AG09319 (cell line): Measurements from ENCODE around the gene WNK2.

Source experiments
- DNase-seq: peaks from one replicate; pipeline ENCODE4 v3.0.0-alpha.2; 2010; ENCODE audit warnings: low read depth; ENCODE audit errors: extremely low read depth
- TF ChIP-seq, protein P1 (sequence below): IDR thresholded peaks from 2 replicates; pipeline ENCODE4 v1.5.1; 2011; ENCODE audit warnings: low read depth, mild to moderate bottlenecking, inconsistent platforms, low read length, moderate library complexity

The WNK2 gene

DNA sequence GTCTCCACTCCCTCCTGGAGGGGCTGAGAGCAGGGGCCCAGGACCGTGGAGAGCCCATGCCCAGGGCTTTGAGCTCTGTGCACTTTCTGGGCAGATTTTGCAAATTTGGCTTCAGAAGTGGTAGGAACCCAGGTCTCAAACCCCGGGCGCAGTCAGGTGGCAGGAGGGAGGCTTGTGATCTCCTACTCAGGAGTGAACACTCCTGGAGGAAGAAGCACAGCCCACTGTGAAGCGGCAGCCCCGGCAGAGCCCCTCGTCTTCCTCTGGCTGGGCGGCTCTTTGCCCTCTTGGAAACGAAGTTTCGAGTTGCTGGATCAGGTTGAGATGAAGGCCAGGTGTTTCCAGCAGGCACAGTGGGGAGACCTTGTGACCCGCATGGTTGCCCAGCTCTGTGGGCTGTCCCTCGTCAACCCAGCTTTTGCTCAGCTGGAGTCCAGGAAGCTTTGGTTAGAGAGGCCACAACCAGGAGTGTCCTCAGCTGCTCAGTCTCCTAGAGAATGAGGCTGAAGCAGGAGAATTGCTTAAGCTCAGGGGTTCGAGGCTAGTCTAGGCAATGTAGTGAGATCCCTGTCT, 48.5 kb downstream of the WNK2 start:
- TF ChIP-seq, protein P1, sequence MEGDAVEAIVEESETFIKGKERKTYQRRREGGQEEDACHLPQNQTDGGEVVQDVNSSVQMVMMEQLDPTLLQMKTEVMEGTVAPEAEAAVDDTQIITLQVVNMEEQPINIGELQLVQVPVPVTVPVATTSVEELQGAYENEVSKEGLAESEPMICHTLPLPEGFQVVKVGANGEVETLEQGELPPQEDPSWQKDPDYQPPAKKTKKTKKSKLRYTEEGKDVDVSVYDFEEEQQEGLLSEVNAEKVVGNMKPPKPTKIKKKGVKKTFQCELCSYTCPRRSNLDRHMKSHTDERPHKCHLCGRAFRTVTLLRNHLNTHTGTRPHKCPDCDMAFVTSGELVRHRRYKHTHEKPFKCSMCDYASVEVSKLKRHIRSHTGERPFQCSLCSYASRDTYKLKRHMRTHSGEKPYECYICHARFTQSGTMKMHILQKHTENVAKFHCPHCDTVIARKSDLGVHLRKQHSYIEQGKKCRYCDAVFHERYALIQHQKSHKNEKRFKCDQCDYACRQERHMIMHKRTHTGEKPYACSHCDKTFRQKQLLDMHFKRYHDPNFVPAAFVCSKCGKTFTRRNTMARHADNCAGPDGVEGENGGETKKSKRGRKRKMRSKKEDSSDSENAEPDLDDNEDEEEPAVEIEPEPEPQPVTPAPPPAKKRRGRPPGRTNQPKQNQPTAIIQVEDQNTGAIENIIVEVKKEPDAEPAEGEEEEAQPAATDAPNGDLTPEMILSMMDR: no peak
- no peak for DNase-seq

DNA sequence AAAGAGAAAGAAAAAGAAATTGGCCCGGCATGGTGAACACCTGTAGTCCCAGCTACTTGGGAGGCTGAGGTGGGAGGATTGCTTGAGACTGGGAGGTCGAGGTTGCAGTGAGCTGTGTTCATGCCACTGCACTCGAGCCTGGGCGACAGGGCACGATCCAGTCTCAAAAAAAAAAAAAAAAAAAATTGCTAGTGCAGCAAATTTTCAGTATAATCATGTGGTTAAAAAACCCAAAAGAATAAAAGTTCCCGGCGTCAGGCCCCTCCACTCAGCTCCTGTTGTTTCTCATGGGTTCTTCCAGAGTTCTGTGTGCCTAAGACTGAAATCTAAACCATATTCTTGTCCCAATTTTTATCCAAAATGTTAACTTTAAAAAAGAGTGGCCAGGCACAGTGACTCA, 49.1 kb downstream of the WNK2 start:
- DNase-seq: no peak
- TF ChIP-seq, protein P1: no peak

DNA sequence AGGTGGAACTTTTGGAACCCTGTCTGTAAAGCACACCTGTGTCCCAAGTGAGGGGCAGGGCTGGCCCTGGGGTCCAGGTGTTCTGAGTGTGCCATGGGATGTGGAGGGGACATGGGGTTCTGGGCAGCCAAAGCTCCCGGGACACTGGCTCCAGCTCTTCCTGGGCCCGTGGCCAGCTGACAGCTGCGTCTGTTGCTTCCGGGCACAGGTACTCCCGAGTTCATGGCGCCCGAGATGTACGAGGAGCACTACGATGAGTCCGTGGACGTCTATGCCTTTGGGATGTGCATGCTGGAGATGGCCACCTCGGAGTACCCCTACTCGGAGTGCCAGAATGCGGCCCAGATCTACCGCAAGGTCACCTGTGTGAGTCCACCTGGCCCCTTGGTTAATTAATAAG, 50.7 kb downstream of the WNK2 start:
- TF ChIP-seq, protein P1: no peak
- DNase-seq: no peak

DNA sequence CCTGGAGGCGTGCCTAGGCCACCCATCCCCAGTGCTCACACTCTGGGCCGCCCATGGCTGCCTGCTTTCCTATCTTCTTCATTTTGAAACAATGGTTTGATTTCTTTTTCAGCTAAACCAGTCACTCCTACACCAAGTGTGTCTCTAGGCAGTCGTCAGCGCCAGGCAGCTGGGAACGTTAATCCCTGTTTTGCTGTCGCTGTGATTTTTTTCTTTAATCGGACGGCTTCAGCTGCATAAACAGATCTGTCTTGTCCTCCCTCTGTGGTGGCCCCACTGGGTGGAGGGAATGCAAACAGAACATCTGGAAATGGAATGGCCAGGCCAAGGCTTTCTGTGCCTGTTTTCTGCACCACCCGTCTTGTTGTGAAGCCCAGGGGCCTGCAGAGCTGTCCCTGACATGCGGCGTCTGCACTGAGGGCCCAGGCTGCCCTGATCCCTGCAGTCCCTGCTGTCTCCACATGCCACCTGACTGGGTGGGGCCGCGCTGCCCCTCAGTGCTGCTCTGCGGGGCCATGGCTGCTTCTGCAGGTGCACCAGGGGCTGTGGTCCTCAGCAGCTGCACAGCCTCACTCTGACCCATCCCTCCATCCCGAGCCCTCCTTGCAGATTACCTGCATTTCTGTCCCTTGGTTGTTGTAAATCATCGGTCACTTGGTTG, 51.5 kb downstream of the WNK2 start:
- TF ChIP-seq, protein P1: no peak
- DNase-seq: no peak

DNA sequence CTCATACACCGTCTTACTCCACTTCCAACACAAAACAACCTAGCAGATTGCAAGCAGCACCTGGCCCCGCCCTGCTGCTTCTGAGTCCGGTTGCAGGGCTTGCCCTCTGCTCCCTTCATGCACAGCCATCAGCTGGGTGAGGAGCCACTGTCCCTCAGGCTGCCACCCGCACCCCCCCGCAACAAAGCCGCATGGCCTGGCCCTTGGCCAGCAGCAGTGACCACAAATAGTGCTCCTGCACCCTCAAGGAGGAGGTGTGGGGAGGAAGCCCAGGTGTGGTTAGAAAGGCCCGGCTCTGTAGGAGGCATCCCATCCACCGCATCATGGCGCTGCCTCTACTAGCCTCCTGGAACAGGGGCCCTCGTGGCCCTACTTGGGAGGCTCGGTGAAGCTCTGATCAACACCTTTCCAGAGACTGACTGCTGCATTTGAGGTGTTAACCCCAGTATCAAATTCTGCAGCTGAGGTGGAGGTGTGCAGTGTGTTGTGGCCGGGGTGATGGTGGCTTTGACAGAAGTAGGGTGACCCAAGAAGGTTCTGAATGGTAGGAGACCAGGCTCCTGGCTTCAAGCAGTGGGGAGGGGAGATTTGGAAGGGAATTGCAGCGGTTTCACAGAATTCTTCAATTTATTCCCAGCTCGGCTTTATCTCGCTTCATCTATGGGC, 52.7 kb downstream of the WNK2 start:
- TF ChIP-seq, protein P1: no peak
- no peak for DNase-seq

DNA sequence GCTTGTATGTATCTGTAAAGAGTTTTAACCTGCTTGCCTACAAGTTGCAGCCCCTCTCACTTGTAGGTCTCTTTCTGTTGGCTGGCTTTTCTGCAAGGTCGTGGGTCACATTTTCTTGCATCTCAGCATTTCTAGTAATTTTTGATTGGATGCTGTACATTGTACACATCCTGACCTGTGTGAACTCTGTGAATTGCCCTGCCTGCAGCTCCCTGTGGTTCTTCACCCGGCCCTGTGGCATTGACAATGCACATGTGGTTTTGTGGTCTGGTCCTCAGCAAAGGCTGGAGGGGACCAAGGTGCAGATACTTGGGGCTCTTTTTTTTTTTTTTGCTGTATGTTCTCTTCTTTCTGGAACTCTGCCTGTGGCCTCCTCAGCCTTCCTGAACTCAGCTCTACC, 53.6 kb downstream of the WNK2 start:
- no peak for DNase-seq
- TF ChIP-seq, protein P1: no peak
